GM23338 (cell line): ENCODE measurements around the gene RFFL. TPM values are rescaled to one million over a fixed set of nuclear protein-coding genes. Genes with fewer than 3 reads are reported as not detected.

Source experiments
- ATAC-seq: fragments of 200-7000 bp; cut with Tn5 transposase; 3 replicates; pipeline ENCODE4 v1.9.1; 2020
- DNase-seq: peaks from one replicate; pipeline ENCODE4 v3.0.0-alpha.2; 2015; ENCODE audit warnings: low spot score
- H2AFZ ChIP-seq: fragments of 200-600 bp; sonication (generic); 2 replicates; pipeline ENCODE4 v1.8.0; 2016; ENCODE audit warnings: antibody characterized with exemption, mild to moderate bottlenecking, moderate library complexity
- H3F3A ChIP-seq: fragments of 200-600 bp; sonication (generic); replicated peaks from 2 replicates; pipeline ENCODE4 v1.8.0; 2017; ENCODE audit warnings: antibody characterized with exemption, mixed run types, low read depth
- H3K27ac ChIP-seq: fragments of 200-600 bp; sonication (generic); 2 replicates; pipeline ENCODE4 v1.6.1; 2016; ENCODE audit warnings: low read depth
- H3K27me3 ChIP-seq: fragments of 200-600 bp; sonication (generic); 2 replicates; pipeline ENCODE4 v1.8.0; 2016; ENCODE audit warnings: mild to moderate bottlenecking, mixed run types, moderate library complexity; ENCODE audit not compliant: insufficient read depth
- H3K36me3 ChIP-seq: fragments of 200-600 bp; sonication (generic); 2 replicates; pipeline ENCODE4 v1.8.0; 2016; ENCODE audit warnings: mild to moderate bottlenecking; ENCODE audit not compliant: insufficient read depth
- H3K4me1 ChIP-seq: fragments of 200-600 bp; sonication (generic); 2 replicates; pipeline ENCODE4 v1.8.0; 2016; ENCODE audit warnings: mild to moderate bottlenecking, moderate library complexity; ENCODE audit not compliant: insufficient read depth
- H3K4me2 ChIP-seq: fragments of 200-600 bp; sonication (generic); 2 replicates; pipeline ENCODE4 v1.7.1; 2017; ENCODE audit warnings: mixed run types
- H3K4me3 ChIP-seq: fragments of 200-600 bp; sonication (generic); 2 replicates; pipeline ENCODE4 v1.6.1; 2016; ENCODE audit warnings: mixed run types
- H3K79me2 ChIP-seq: fragments of 200-600 bp; sonication (generic); replicated peaks from 2 replicates; pipeline ENCODE4 v1.8.0; 2017; ENCODE audit warnings: mild to moderate bottlenecking; ENCODE audit not compliant: insufficient read depth
- H3K9me2 ChIP-seq: fragments of 200-600 bp; sonication (generic); 2 replicates; pipeline ENCODE4 v1.8.0; 2017; ENCODE audit not compliant: insufficient read depth
- H4K20me1 ChIP-seq: fragments of 200-600 bp; sonication (generic); replicated peaks from 2 replicates; pipeline ENCODE4 v1.8.0; 2017; ENCODE audit warnings: mild to moderate bottlenecking; ENCODE audit not compliant: insufficient read depth
- H3K27ac Mint-ChIP-seq: 2 replicates; pipeline ENCODE4 v1.8.0; 2020; ENCODE audit warnings: inconsistent platforms, mild to moderate bottlenecking, moderate library complexity, mixed read lengths
- H3K27me3 Mint-ChIP-seq: 3 replicates; pipeline ENCODE4 v1.8.0; 2022; ENCODE audit warnings: low read depth, mild to moderate bottlenecking, moderate library complexity, mixed read lengths, inconsistent platforms; ENCODE audit not compliant: insufficient read depth, poor library complexity
- H3K36me3 Mint-ChIP-seq: 3 replicates; pipeline ENCODE4 v1.8.0; 2021; ENCODE audit warnings: low read depth, mild to moderate bottlenecking, inconsistent platforms, moderate library complexity, mixed read lengths
- H3K4me1 Mint-ChIP-seq: 3 replicates; pipeline ENCODE4 v1.8.0; 2020; ENCODE audit warnings: mild to moderate bottlenecking, inconsistent platforms, mixed read lengths
- H3K4me3 Mint-ChIP-seq: 3 replicates; pipeline ENCODE4 v1.8.0; 2021; ENCODE audit warnings: moderate library complexity, mild to moderate bottlenecking, inconsistent platforms, mixed read lengths
- H3K9me3 Mint-ChIP-seq: 3 replicates; pipeline ENCODE4 v1.8.0; 2020; ENCODE audit warnings: moderate library complexity, mild to moderate bottlenecking, inconsistent platforms, mixed read lengths
- CREB1 ChIP-seq: fragments of 250-450 bp; sonication (Bioruptor Pico); IDR thresholded peaks from 2 replicates; pipeline ENCODE4 v1.5.0; 2020; ENCODE audit warnings: low read depth, mild to moderate bottlenecking, moderate library complexity
- EZH2 ChIP-seq: fragments of 200-600 bp; sonication (generic); IDR thresholded peaks from one replicate; pipeline ENCODE4 v1.8.0; 2017; ENCODE audit warnings: antibody characterized with exemption, mild to moderate bottlenecking, low read depth; ENCODE audit not compliant: unreplicated experiment
- EZH2phosphoT487 ChIP-seq: fragments of 200-600 bp; sonication (generic); IDR thresholded peaks from one replicate; pipeline ENCODE4 v1.8.1; 2018; ENCODE audit warnings: antibody characterized with exemption; ENCODE audit not compliant: unreplicated experiment
- NANOG ChIP-seq: IDR thresholded peaks from 2 replicates; pipeline ENCODE4 v1.6.1; 2016; ENCODE audit warnings: antibody characterized with exemption, borderline replicate concordance
- REST ChIP-seq: IDR thresholded peaks from one replicate; pipeline ENCODE4 v1.6.1; 2018; ENCODE audit warnings: antibody characterized with exemption; ENCODE audit not compliant: unreplicated experiment
- STAT1 ChIP-seq: IDR thresholded peaks from one replicate; pipeline ENCODE4 v1.6.1; 2016; ENCODE audit warnings: antibody characterized with exemption; ENCODE audit not compliant: unreplicated experiment
- ZNF331 ChIP-seq: fragments of 250-450 bp; sonication (Bioruptor Pico); IDR thresholded peaks from 2 replicates; pipeline ENCODE4 v1.5.0; 2020; ENCODE audit warnings: low read depth, mild to moderate bottlenecking, moderate library complexity
- ZNF462 ChIP-seq: fragments of 250-450 bp; sonication (Bioruptor Pico); IDR thresholded peaks from 2 replicates; pipeline ENCODE4 v1.5.0; 2020; ENCODE audit warnings: mild to moderate bottlenecking, moderate library complexity
- polyA plus RNA-seq: library from polyadenylated mRNA; unstranded; fragments of >200 nt; fragmentation: Nextera tagmentation; extraction: Ambion mirVana; gene quantifications from 2 replicates; pipeline ENCODE4 v1.2.1, GENCODE V29; 2016
- total RNA-seq: library from RNA; depleted of rRNA; stranded (reverse); fragments of >200 nt; shearing (Covaris generic); gene quantifications from 2 replicates; pipeline ENCODE4 v1.2.3, GENCODE V29; 2014

The RFFL gene
- total and polyA plus RNA-seq, 2 experiments from 2014 or later = 4.1 to 22.2 TPM

GRCh38 chr17:35003778-35004177 is 59.7 kb downstream of the RFFL start (continued):
- TF ChIP-seq REST = no peak
- TF ChIP-seq NANOG = no peak
- TF ChIP-seq CREB1 (CRISPR knock-in tag) = no peak

GRCh38 chr17:35002876-35003551 is 60.5 kb downstream of the RFFL start:
- H3K4me3 Mint-ChIP-seq = no peak overlapping the region
- H3K27ac Mint-ChIP-seq = peak overlapping the region; percentile 35; the same call in 1 of the 2 replicates
- no peak overlapping the region for H2AFZ ChIP-seq

GRCh38 chr17:35001549-35001948 is 62.0 kb downstream of the RFFL start:
- no peak overlapping the region for H3K27ac Mint-ChIP-seq
- no peaks in the 10 kb centered on the region for H3K27me3 ChIP-seq
- peaks cover 6% of the 10 kb centered on the region for H3K27me3 Mint-ChIP-seq
- no peaks in the 10 kb centered on the region for H3K4me1 Mint-ChIP-seq
- H3K79me2 ChIP-seq = no peaks in the 10 kb centered on the region
- no peak overlapping the region for H2AFZ ChIP-seq
- no peak overlapping the region; the same call in 2 of the 3 replicates for H3K4me3 Mint-ChIP-seq
- no peaks in the 10 kb centered on the region for H3K4me1 ChIP-seq
- no peaks in the 10 kb centered on the region for H3K9me2 ChIP-seq
- ATAC-seq = no peak
- H3K9me3 Mint-ChIP-seq = no peaks in the 10 kb centered on the region
- H3K27ac ChIP-seq = no peak overlapping the region
- H3K36me3 Mint-ChIP-seq = peaks cover 93% of the 10 kb centered on the region
- no peaks in the 10 kb centered on the region; the same call in 1 of the 2 replicates for H4K20me1 ChIP-seq
- H3F3A ChIP-seq = no peaks in the 10 kb centered on the region
- H3K4me3 ChIP-seq = no peak overlapping the region
- peaks cover 45% of the 10 kb centered on the region for H3K36me3 ChIP-seq
- DNase-seq = no peak
- H3K4me2 ChIP-seq = no peak overlapping the region
- TF ChIP-seq STAT1 = no peak
- no peak for TF ChIP-seq ZNF462 (CRISPR knock-in tag)
- no peak for TF ChIP-seq EZH2phosphoT487
- no peak for TF ChIP-seq ZNF331 (CRISPR knock-in tag)

More at GRCh38 chr17:35002876-35003551, 60.5 kb downstream of the RFFL start:
- Histone ChIP-seq H3K79me2 (no peaks in the 10 kb centered on the region), H3K36me3 (peaks cover 41% of the 10 kb centered on the region), H3K4me2 (no peak overlapping the region), H4K20me1 (no peaks in the 10 kb centered on the region; the same call in 1 of the 2 replicates), H3K4me3 (no peak overlapping the region), H3K4me1 (no peaks in the 10 kb centered on the region), H3K27ac (no peak overlapping the region), H3K27me3 (no peaks in the 10 kb centered on the region), H3F3A (no peaks in the 10 kb centered on the region), H3K9me2 (no peaks in the 10 kb centered on the region)
- ATAC-seq (no peak), DNase-seq (no peak)
- Mint-ChIP-seq H3K36me3 (peaks cover 95% of the 10 kb centered on the region), H3K4me1 (no peaks in the 10 kb centered on the region; the same call in 2 of the 3 replicates), H3K27me3 (peaks cover 11% of the 10 kb centered on the region), H3K9me3 (no peaks in the 10 kb centered on the region)
- no peak for TF ChIP-seq EZH2
